ENCODE results near the gene DGKI. TPM values are rescaled to one million over a fixed set of nuclear protein-coding genes. Genes with fewer than 3 reads are reported as not detected.

The DGKI gene
- total RNA-seq, 2 donors from 2014 or later, result 0.04 to 0.64 TPM

DNA sequence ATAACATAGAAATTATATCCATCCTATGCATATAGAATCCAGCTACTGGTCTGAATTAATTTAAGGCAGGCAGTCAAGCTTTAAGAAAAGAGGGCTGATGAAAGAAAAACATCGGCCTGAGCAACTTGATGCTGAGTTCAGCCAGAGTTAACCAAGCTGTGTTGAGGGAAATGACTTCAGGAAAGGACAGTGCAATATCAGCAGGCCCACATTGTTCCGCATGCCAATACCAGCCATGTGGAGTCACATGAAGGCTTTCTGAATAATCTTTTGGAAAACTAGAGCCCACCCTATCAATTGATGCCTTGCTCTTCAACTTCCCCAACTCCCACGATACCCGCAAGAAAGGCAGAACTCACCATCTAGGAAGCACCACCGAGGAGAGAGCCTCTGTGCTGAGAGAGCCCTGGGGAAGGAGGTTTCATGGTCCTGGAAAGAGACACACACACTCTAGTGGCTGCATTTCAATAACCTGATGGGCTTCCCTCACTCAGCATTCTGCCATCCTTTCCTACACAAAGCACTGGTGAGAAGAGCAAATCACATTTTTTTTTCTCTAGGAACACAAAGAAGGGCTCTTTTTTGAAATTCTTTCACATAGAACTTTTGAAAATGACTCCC is 377.5 kb downstream of the DGKI start:
- no peak for DNase-seq
- no peak overlapping the region for H3K9ac ChIP-seq (ENCODE audit: extremely low read depth, low read length, poor library complexity, severe bottlenecking)
- H3K4me1 Mint-ChIP-seq, result no peaks in the 10 kb centered on the region
- no peak overlapping the region for H3K27ac Mint-ChIP-seq
- no peaks in the 10 kb centered on the region for H3K9me3 Mint-ChIP-seq
- no peaks in the 10 kb centered on the region for H3K36me3 Mint-ChIP-seq (ENCODE audit: low read depth)
- H3K27ac ChIP-seq (ENCODE audit: low read depth, low read length), result no peak overlapping the region
- 83 to 99% methylated on average over 4 to 5 of the region's 5 CpGs for WGBS, 2 experiments (ENCODE audit: insufficient coverage in 1 of 2, insufficient read length in 1 of 2)
- H3K36me3 ChIP-seq (ENCODE audit: control insufficient read depth, insufficient read depth, low read length), result no peaks in the 10 kb centered on the region
- no peak overlapping the region for H3K4me3 Mint-ChIP-seq
- TF ChIP-seq, protein P1, sequence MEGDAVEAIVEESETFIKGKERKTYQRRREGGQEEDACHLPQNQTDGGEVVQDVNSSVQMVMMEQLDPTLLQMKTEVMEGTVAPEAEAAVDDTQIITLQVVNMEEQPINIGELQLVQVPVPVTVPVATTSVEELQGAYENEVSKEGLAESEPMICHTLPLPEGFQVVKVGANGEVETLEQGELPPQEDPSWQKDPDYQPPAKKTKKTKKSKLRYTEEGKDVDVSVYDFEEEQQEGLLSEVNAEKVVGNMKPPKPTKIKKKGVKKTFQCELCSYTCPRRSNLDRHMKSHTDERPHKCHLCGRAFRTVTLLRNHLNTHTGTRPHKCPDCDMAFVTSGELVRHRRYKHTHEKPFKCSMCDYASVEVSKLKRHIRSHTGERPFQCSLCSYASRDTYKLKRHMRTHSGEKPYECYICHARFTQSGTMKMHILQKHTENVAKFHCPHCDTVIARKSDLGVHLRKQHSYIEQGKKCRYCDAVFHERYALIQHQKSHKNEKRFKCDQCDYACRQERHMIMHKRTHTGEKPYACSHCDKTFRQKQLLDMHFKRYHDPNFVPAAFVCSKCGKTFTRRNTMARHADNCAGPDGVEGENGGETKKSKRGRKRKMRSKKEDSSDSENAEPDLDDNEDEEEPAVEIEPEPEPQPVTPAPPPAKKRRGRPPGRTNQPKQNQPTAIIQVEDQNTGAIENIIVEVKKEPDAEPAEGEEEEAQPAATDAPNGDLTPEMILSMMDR (conservative IDR thresholded peaks at IDR 0.05), result peak; percentile 23
- H3K9me3 ChIP-seq (ENCODE audit: control insufficient read depth, low read length), result no peaks in the 10 kb centered on the region
- no peak overlapping the region for H3K4me3 ChIP-seq (ENCODE audit: low read length)
- H3K4me1 ChIP-seq (ENCODE audit: control insufficient read depth, insufficient read depth, low read length), result no peaks in the 10 kb centered on the region
- H3K27me3 ChIP-seq (ENCODE audit: control insufficient read depth, insufficient read depth, low read length, poor library complexity, severe bottlenecking), result no peaks in the 10 kb centered on the region
- no peaks in the 10 kb centered on the region for H3K27me3 Mint-ChIP-seq (ENCODE audit: insufficient read depth)

- Histone ChIP-seq H3K27ac (ENCODE audit: low read depth, low read length) (no peak overlapping the region), H3K4me3 (ENCODE audit: low read length) (no peak overlapping the region), H3K9me3 (ENCODE audit: control insufficient read depth, low read length) (no peaks in the 10 kb centered on the region), H3K27me3 (ENCODE audit: control insufficient read depth, insufficient read depth, low read length, poor library complexity, severe bottlenecking) (no peaks in the 10 kb centered on the region), H3K9ac (ENCODE audit: extremely low read depth, low read length, poor library complexity, severe bottlenecking) (no peak overlapping the region), H3K4me1 (ENCODE audit: control insufficient read depth, insufficient read depth, low read length) (peaks cover 6% of the 10 kb centered on the region), H3K36me3 (ENCODE audit: control insufficient read depth, insufficient read depth, low read length) (no peaks in the 10 kb centered on the region)
- WGBS, 2 experiments (ENCODE audit: insufficient coverage in 1 of 2, insufficient read length in 1 of 2), result 94 to 95% methylated on average over 3 to 5 of the region's 5 CpGs
- no peaks in the 10 kb centered on the region for H3K27me3 Mint-ChIP-seq (ENCODE audit: insufficient read depth)
- DNase-seq, result no peak
- H3K36me3 Mint-ChIP-seq (ENCODE audit: low read depth), result no peaks in the 10 kb centered on the region
- no peaks in the 10 kb centered on the region for H3K9me3 Mint-ChIP-seq
- H3K4me1 Mint-ChIP-seq, result peaks cover 10% of the 10 kb centered on the region
- H3K4me3 Mint-ChIP-seq, result no peak overlapping the region
- TF ChIP-seq, protein P1 (conservative IDR thresholded peaks at IDR 0.05), result no peak
- no peak overlapping the region for H3K27ac Mint-ChIP-seq
Observed at GRCh38 chr7:137462847-137463246, 383.9 kb downstream of the DGKI start.

GRCh38 chr7:137462074-137462715 is 384.6 kb downstream of the DGKI start:
- Histone ChIP-seq H3K4me1 (ENCODE audit: control insufficient read depth, insufficient read depth, low read length) (peaks cover 8% of the 10 kb centered on the region), H3K27me3 (ENCODE audit: control insufficient read depth, insufficient read depth, low read length, poor library complexity, severe bottlenecking) (no peaks in the 10 kb centered on the region), H3K27ac (ENCODE audit: low read depth, low read length) (no peak overlapping the region), H3K36me3 (ENCODE audit: control insufficient read depth, insufficient read depth, low read length) (no peaks in the 10 kb centered on the region), H3K9ac (ENCODE audit: extremely low read depth, low read length, poor library complexity, severe bottlenecking) (no peak overlapping the region), H3K4me3 (ENCODE audit: low read length) (no peak overlapping the region), H3K9me3 (ENCODE audit: control insufficient read depth, low read length) (no peaks in the 10 kb centered on the region)
- Mint-ChIP-seq H3K4me1 (peaks cover 10% of the 10 kb centered on the region), H3K27ac (no peak overlapping the region), H3K27me3 (ENCODE audit: insufficient read depth) (no peaks in the 10 kb centered on the region), H3K4me3 (no peak overlapping the region), H3K36me3 (ENCODE audit: low read depth) (no peaks in the 10 kb centered on the region), H3K9me3 (no peaks in the 10 kb centered on the region)
- TF ChIP-seq, protein P1 (conservative IDR thresholded peaks at IDR 0.05), result no peak
- WGBS, 2 experiments (ENCODE audit: insufficient coverage in 1 of 2, insufficient read length in 1 of 2), result 84 to 88% methylated on average over 3 to 4 of the region's 4 CpGs
- no peak for DNase-seq
